Measurements from ENCODE around the gene AKAP9.

DNA sequence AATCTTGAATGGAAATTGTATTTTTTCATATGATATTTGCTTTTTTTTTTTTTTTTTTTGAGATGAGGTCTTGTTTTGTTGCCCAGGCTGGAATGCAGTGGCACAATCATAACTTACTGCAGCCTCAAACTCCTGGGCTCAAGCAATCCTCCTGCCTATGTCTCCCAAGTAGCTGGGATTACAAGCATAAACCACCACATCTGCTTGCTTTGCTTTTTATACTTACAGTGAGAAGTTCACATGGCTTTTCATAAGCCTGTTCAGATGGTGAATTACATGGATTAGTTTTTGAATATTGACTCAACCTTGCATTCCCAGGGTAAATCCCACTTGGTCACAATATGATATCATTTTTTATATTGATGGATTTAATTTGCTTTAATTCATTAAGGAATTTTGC, 216.3 kb downstream of the AKAP9 start:
- TF ChIP-seq, protein P1, sequence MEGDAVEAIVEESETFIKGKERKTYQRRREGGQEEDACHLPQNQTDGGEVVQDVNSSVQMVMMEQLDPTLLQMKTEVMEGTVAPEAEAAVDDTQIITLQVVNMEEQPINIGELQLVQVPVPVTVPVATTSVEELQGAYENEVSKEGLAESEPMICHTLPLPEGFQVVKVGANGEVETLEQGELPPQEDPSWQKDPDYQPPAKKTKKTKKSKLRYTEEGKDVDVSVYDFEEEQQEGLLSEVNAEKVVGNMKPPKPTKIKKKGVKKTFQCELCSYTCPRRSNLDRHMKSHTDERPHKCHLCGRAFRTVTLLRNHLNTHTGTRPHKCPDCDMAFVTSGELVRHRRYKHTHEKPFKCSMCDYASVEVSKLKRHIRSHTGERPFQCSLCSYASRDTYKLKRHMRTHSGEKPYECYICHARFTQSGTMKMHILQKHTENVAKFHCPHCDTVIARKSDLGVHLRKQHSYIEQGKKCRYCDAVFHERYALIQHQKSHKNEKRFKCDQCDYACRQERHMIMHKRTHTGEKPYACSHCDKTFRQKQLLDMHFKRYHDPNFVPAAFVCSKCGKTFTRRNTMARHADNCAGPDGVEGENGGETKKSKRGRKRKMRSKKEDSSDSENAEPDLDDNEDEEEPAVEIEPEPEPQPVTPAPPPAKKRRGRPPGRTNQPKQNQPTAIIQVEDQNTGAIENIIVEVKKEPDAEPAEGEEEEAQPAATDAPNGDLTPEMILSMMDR (conservative IDR thresholded peaks at IDR 0.05): no peak
- TF ChIP-seq EZH2 (IDR thresholded peaks at IDR 0.05; ENCODE audit: low read depth): no peak

Measured in PC-9 (cell line).